ENCODE data around the gene NRXN3. TPM values are rescaled to one million over a fixed set of nuclear protein-coding genes. Genes with fewer than 3 reads are reported as not detected.

The NRXN3 gene
- total and polyA plus RNA-seq, 4 donors: 0.07 to 1.2 (median 0.23) TPM

DNA sequence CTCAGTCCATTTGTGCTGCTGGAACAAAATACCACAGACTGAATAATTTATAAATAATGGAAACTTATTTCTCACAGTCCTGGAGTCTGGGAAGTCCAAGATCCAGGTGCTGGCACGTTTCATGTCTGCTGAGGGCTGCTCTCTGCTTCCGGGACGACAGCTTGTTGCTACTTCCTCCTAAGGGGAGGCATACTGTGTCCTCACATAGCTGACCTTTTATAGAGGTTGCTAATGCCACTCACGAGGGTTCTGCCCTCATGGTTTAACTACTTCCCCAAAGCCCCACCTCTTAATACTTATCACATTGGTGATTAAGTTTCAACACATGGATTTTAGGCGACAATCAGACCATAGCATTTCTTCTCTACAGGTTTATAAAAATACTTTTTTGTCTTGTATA, 411.1 kb downstream of the NRXN3 start:
- no peak for TF ChIP-seq RXRA (IDR thresholded peaks at IDR 0.05)
- no peak for TF ChIP-seq GABPA (IDR thresholded peaks at IDR 0.05 in 1 of 2, conservative IDR thresholded peaks at IDR 0.05 in 1 of 2)
- no peak overlapping the region for H3K9ac ChIP-seq (ENCODE audit: low read depth in 1 of 2, low read length in 2 of 2)
- no peaks in the 10 kb centered on the region for H3K4me1 ChIP-seq (ENCODE audit: control insufficient read depth in 4 of 4, insufficient read depth in 4 of 4, low read length in 3 of 4)
- 37% methylated on average over 5 of the region's 5 CpGs for WGBS
- DNase-seq (ENCODE audit: low spot score): no peak
- H3K4me3 ChIP-seq (ENCODE audit: low read depth in 1 of 3, low read length in 3 of 3): no peak overlapping the region
- peaks cover 0 to 3% (median 0%) of the 10 kb centered on the region in 4 donors for H3K27me3 ChIP-seq (ENCODE audit: control insufficient read depth in 4 of 4, insufficient read depth in 4 of 4, low read length in 3 of 4)
- H3K27ac ChIP-seq (ENCODE audit: low read depth in 1 of 2, low read length in 2 of 2): no peak overlapping the region
- H3K36me3 ChIP-seq (ENCODE audit: control insufficient read depth in 4 of 4, insufficient read depth in 3 of 4, low read depth in 1 of 4, low read length in 3 of 4): no peaks in the 10 kb centered on the region
- no peaks in the 10 kb centered on the region for H3K9me3 ChIP-seq (ENCODE audit: control insufficient read depth in 4 of 4, low read length in 3 of 4)

DNA sequence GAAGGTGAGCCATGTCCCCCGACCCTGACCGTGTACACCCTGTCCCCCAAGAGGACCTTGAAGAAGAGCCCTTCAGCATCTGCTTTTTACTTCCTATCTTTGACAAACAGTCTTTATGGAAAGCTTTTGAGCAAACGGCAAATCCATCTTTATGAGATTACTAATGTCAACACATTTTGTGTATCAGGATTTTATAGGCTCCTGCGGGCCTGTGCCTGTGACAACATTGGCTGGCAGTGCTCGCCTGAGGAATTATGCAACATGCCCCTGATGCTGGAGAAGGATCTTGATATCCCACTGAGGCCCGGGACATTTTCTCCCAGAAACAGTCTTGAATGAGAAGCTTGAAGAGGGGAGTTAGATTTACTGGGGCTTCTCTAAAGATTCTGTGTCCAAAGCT, 416.5 kb downstream of the NRXN3 start:
- Histone ChIP-seq H3K9ac (ENCODE audit: low read depth in 1 of 2, low read length in 2 of 2) (no peak overlapping the region), H3K27ac (ENCODE audit: low read depth in 1 of 2, low read length in 2 of 2) (no peak overlapping the region), H3K36me3 (ENCODE audit: control insufficient read depth in 4 of 4, insufficient read depth in 3 of 4, low read depth in 1 of 4, low read length in 3 of 4) (no peaks in the 10 kb centered on the region), H3K4me3 (ENCODE audit: low read depth in 1 of 3, low read length in 3 of 3) (no peak overlapping the region), H3K4me1 (ENCODE audit: control insufficient read depth in 4 of 4, insufficient read depth in 4 of 4, low read length in 3 of 4) (no peaks in the 10 kb centered on the region), H3K9me3 (ENCODE audit: control insufficient read depth in 4 of 4, low read length in 3 of 4) (no peaks in the 10 kb centered on the region), H3K27me3 (ENCODE audit: control insufficient read depth in 4 of 4, insufficient read depth in 4 of 4, low read length in 3 of 4) (peaks cover 0 to 2% (median 0%) of the 10 kb centered on the region in 4 donors)
- 69% methylated on average over 6 of the region's 6 CpGs for WGBS
- TF ChIP-seq GABPA (IDR thresholded peaks at IDR 0.05 in 1 of 2, conservative IDR thresholded peaks at IDR 0.05 in 1 of 2): no peak
- TF ChIP-seq JUND (IDR thresholded peaks at IDR 0.05): no peak
- TF ChIP-seq RXRA (IDR thresholded peaks at IDR 0.05): no peak
- no peak for TF ChIP-seq RAD21 (IDR thresholded peaks at IDR 0.05)
- TF ChIP-seq EGR1 (IDR thresholded peaks at IDR 0.05; ENCODE audit: low read depth in 2 of 2): no peak
- no peak for TF ChIP-seq SP1 (IDR thresholded peaks at IDR 0.05)
- DNase-seq (ENCODE audit: low spot score): no peak

DNA sequence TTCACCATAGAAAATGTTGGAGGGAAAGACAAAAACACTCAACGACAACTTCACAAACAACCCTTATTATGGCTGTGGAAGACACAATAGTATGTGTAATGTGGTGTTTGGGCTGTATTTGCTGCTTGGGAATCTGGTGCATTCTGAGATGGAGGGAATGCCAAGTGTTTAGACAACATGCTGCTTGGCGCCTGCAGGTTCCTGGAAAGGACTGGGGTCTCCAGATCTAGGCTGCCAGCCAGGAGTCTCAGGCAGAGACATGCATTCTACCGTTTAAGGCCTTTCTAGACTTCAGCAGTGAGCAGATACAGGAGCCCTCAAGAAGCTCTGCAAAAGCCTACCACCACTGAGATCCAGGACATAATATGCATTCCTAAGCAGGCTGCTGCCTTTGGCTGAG, 418.7 kb downstream of the NRXN3 start:
- no peak overlapping the region for H3K27ac ChIP-seq (ENCODE audit: low read depth in 1 of 2, low read length in 2 of 2)
- H3K27me3 ChIP-seq (ENCODE audit: control insufficient read depth in 4 of 4, insufficient read depth in 4 of 4, low read length in 3 of 4): peaks cover 0 to 2% (median 0%) of the 10 kb centered on the region in 4 donors
- TF ChIP-seq NR2F2 (IDR thresholded peaks at IDR 0.05): no peak
- TF ChIP-seq FOXA1 (IDR thresholded peaks at IDR 0.05): no peak
- TF ChIP-seq RAD21 (IDR thresholded peaks at IDR 0.05): no peak
- TF ChIP-seq SP1 (IDR thresholded peaks at IDR 0.05): no peak
- TF ChIP-seq FOXA2 (IDR thresholded peaks at IDR 0.05): no peak
- TF ChIP-seq HNF4A (conservative IDR thresholded peaks at IDR 0.05): no peak
- TF ChIP-seq, protein P1, sequence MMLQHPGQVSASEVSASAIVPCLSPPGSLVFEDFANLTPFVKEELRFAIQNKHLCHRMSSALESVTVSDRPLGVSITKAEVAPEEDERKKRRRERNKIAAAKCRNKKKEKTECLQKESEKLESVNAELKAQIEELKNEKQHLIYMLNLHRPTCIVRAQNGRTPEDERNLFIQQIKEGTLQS (IDR thresholded peaks at IDR 0.05): no peak
- no peak for TF ChIP-seq YY1 (IDR thresholded peaks at IDR 0.05)
- no peak for TF ChIP-seq TAF1 (conservative IDR thresholded peaks at IDR 0.05)
- TF ChIP-seq JUND (IDR thresholded peaks at IDR 0.05): no peak
- TF ChIP-seq, protein P2, sequence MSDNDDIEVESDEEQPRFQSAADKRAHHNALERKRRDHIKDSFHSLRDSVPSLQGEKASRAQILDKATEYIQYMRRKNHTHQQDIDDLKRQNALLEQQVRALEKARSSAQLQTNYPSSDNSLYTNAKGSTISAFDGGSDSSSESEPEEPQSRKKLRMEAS (IDR thresholded peaks at IDR 0.05): no peak
- TF ChIP-seq GABPA (IDR thresholded peaks at IDR 0.05 in 1 of 2, conservative IDR thresholded peaks at IDR 0.05 in 1 of 2): no peak
- no peak for DNase-seq (ENCODE audit: low spot score)
- no peaks in the 10 kb centered on the region for H3K36me3 ChIP-seq (ENCODE audit: control insufficient read depth in 4 of 4, insufficient read depth in 3 of 4, low read depth in 1 of 4, low read length in 3 of 4)
- H3K4me1 ChIP-seq (ENCODE audit: control insufficient read depth in 4 of 4, insufficient read depth in 4 of 4, low read length in 3 of 4): no peaks in the 10 kb centered on the region
- no peaks in the 10 kb centered on the region for H3K9me3 ChIP-seq (ENCODE audit: control insufficient read depth in 4 of 4, low read length in 3 of 4)
- no peak overlapping the region for H3K4me3 ChIP-seq (ENCODE audit: low read depth in 1 of 3, low read length in 3 of 3)
- 78% methylated on average over 3 of the region's 3 CpGs for WGBS
- no peak overlapping the region for H3K9ac ChIP-seq (ENCODE audit: low read depth in 1 of 2, low read length in 2 of 2)

DNA sequence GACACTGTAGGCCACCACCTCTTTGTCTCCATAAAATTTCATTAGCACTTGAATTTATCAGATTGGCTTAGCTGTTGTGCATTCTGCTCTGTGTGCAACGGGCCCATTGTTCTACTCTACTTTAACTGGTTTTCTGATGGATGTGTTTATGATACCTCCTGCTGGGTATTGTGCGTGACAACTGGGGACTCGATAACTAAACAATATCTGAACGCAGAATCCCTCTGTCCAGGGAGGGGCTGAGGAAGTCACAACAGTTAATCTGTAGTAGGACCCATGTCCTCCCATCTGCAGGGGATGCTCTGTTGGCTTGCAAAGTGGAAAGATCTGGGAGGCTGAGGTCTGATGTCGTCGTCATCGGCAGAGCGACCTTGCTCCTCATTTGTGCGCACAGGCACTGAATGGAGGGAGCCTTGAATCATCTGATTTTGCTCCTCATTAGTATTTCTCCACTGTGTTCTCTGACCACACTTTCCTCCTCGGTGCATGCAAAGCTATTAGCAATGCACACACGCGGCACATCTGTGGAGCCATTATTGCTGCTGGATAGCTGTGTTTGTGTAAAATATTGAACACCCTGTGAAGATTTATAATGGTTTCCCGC, 422.5 kb downstream of the NRXN3 start:
- DNase-seq (ENCODE audit: low spot score): no peak
- Histone ChIP-seq H3K4me1 (ENCODE audit: control insufficient read depth in 4 of 4, insufficient read depth in 4 of 4, low read length in 3 of 4) (no peaks in the 10 kb centered on the region), H3K9me3 (ENCODE audit: control insufficient read depth in 4 of 4, low read length in 3 of 4) (no peaks in the 10 kb centered on the region), H3K27ac (ENCODE audit: low read depth in 1 of 2, low read length in 2 of 2) (no peak overlapping the region), H3K36me3 (ENCODE audit: control insufficient read depth in 4 of 4, insufficient read depth in 3 of 4, low read depth in 1 of 4, low read length in 3 of 4) (no peaks in the 10 kb centered on the region), H3K9ac (ENCODE audit: low read depth in 1 of 2, low read length in 2 of 2) (no peak overlapping the region), H3K27me3 (ENCODE audit: control insufficient read depth in 4 of 4, insufficient read depth in 4 of 4, low read length in 3 of 4) (peaks cover 0 to 2% (median 0%) of the 10 kb centered on the region in 4 donors), H3K4me3 (ENCODE audit: low read depth in 1 of 3, low read length in 3 of 3) (no peak overlapping the region)
- 88% methylated on average over 13 of the region's 13 CpGs for WGBS
- TF ChIP-seq HNF4G (IDR thresholded peaks at IDR 0.05): no peak
- TF ChIP-seq, protein P3, sequence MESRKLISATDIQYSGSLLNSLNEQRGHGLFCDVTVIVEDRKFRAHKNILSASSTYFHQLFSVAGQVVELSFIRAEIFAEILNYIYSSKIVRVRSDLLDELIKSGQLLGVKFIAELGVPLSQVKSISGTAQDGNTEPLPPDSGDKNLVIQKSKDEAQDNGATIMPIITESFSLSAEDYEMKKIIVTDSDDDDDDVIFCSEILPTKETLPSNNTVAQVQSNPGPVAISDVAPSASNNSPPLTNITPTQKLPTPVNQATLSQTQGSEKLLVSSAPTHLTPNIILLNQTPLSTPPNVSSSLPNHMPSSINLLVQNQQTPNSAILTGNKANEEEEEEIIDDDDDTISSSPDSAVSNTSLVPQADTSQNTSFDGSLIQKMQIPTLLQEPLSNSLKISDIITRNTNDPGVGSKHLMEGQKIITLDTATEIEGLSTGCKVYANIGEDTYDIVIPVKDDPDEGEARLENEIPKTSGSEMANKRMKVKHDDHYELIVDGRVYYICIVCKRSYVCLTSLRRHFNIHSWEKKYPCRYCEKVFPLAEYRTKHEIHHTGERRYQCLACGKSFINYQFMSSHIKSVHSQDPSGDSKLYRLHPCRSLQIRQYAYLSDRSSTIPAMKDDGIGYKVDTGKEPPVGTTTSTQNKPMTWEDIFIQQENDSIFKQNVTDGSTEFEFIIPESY (IDR thresholded peaks at IDR 0.05): no peak
